GM12878 (cell line): ENCODE results near the gene MAMLD1. TPM values are rescaled to one million over a fixed set of nuclear protein-coding genes. Genes with fewer than 3 reads are reported as not detected.

ENCODE experiments used
- ATAC-seq: fragments of 200-7000 bp; cut with Tn5 transposase; 3 replicates; pipeline ENCODE4 v1.9.1; 2020; ENCODE audit warnings: mild to moderate bottlenecking, moderate library complexity
- BruUV-seq: library from RNA; stranded (reverse); fragments of 400-500 nt; replicated peaks from 2 replicates; lab custom pipeline; 2021; lab: Mats Ljungman, UMichigan
- CTCF ChIA-PET: fragments of 300-600 bp; sonication (Branson Sonifier 250); formaldehyde crosslinking; extraction: SDS; loops from one replicate; lab custom pipeline; 2021; ENCODE audit warnings: inconsistent platforms; lab: Yijun Ruan, JAX
- POLR2A ChIA-PET: fragments of 350-600 bp; formaldehyde crosslinking; extraction: SDS; loops from one replicate; lab custom pipeline; 2021; ENCODE audit warnings: inconsistent platforms; lab: Charles Lee
- RAD21 ChIA-PET: fragments of 300-600 bp; sonication (Branson Sonifier 250); formaldehyde crosslinking; loops from one replicate; lab custom pipeline; 2023; ENCODE audit warnings: antibody characterized with exemption; ENCODE audit not compliant: unreplicated experiment; lab: Charles Lee
- SMC1A ChIA-PET: fragments of 300-600 bp; sonication (Branson Sonifier 250); formaldehyde crosslinking; loops from one replicate; lab custom pipeline; 2023; ENCODE audit not compliant: unreplicated experiment, uncharacterized antibody; lab: Charles Lee
- DNase-seq: peaks from one replicate; pipeline ENCODE4 v3.0.0-alpha.2; 2011; ENCODE audit warnings: low read depth, low spot score
- FAIRE-seq: peaks from 3 replicates; lab custom pipeline; 2011; peaks lifted over from hg19 to GRCh38; lab: Jason Lieb, UNC
- H2AFZ ChIP-seq: 2 replicates; pipeline ENCODE4 v1.6.0; 2011; ENCODE audit warnings: low read depth, low read length, control low read depth; ENCODE audit not compliant: control insufficient read depth
- H3K27ac ChIP-seq: 2 replicates; pipeline ENCODE4 v1.5.1; 2011; ENCODE audit warnings: control low read depth; ENCODE audit not compliant: control insufficient read depth, insufficient read depth
- H3K27me3 ChIP-seq, 2 experiments: replicated peaks in 1 of 2; 2 replicates each; pipeline versions ENCODE4 v1.6.0 to v1.6.1; 2011; ENCODE audit warnings: low read length in 1 of 2; ENCODE audit not compliant: control insufficient read depth in 2 of 2, insufficient read depth in 2 of 2
- H3K36me3 ChIP-seq, 2 experiments: 2 replicates each; pipeline ENCODE4 v1.5.1; 2011; ENCODE audit warnings: low read length in 1 of 2; ENCODE audit not compliant: control insufficient read depth in 2 of 2, insufficient read depth in 2 of 2
- H3K4me1 ChIP-seq: 2 replicates; pipeline ENCODE4 v1.6.1; 2011; ENCODE audit warnings: mild to moderate bottlenecking, low read length, moderate library complexity, mixed read lengths; ENCODE audit not compliant: control insufficient read depth, insufficient read depth
- H3K4me2 ChIP-seq: 2 replicates; pipeline ENCODE4 v1.6.0; 2011; ENCODE audit warnings: control low read depth; ENCODE audit not compliant: control insufficient read depth, insufficient read depth
- H3K4me3 ChIP-seq: fragments of 200-600 bp; sonication (generic); 2 replicates; pipeline ENCODE4 v1.5.1; 2016
- H3K79me2 ChIP-seq: 2 replicates; pipeline ENCODE4 v1.6.0; 2011; ENCODE audit warnings: low read length; ENCODE audit not compliant: control insufficient read depth, insufficient read depth
- H3K9ac ChIP-seq: 2 replicates; pipeline ENCODE4 v1.8.0; 2011; ENCODE audit warnings: low read length, control low read depth, mixed read lengths; ENCODE audit not compliant: control insufficient read depth, insufficient read depth
- H3K9me3 ChIP-seq: replicated peaks from 3 replicates; pipeline ENCODE4 v1.5.1; 2011; ENCODE audit warnings: mild to moderate bottlenecking, low read length; ENCODE audit not compliant: control insufficient read depth, insufficient read depth
- H4K20me1 ChIP-seq: 2 replicates; pipeline ENCODE4 v1.6.0; 2011; ENCODE audit not compliant: control insufficient read depth, insufficient read depth
- BRCA1 ChIP-seq: IDR thresholded peaks from 2 replicates; pipeline ENCODE4 v1.6.1; 2011; ENCODE audit warnings: low read depth, low read length, improper control_type of control experiment
- EED ChIP-seq: sonication (generic); IDR thresholded peaks from 2 replicates; pipeline ENCODE4 v1.6.1; 2016; ENCODE audit warnings: antibody characterized with exemption, low read depth
- GABPA ChIP-seq: IDR thresholded peaks from 2 replicates; pipeline ENCODE4 v1.6.1; 2014; ENCODE audit warnings: antibody characterized with exemption, low read depth, mild to moderate bottlenecking, inconsistent platforms
- HDAC2 ChIP-seq: fragments of 200-600 bp; sonication (generic); IDR thresholded peaks from 2 replicates; pipeline ENCODE4 v1.6.1; 2017
- MEF2B ChIP-seq: fragments of 450-650 bp; IDR thresholded peaks from 2 replicates; pipeline ENCODE4 v1.6.1; 2018; ENCODE audit warnings: mild to moderate bottlenecking, moderate library complexity; ENCODE audit not compliant: partially characterized antibody, poor library complexity, severe bottlenecking
- MTA3 ChIP-seq: IDR thresholded peaks from 2 replicates; pipeline ENCODE4 v1.6.1; 2012; ENCODE audit warnings: low read length, inconsistent platforms, borderline replicate concordance
- MXI1 ChIP-seq: fragments of 150-350 bp; IDR thresholded peaks from 2 replicates; pipeline ENCODE4 v1.6.1; 2011; ENCODE audit warnings: low read depth, mild to moderate bottlenecking, inconsistent platforms, low read length, improper control_type of control experiment
- NFXL1 ChIP-seq: fragments of 450-650 bp; IDR thresholded peaks from 2 replicates; pipeline ENCODE4 v1.6.1; 2017; ENCODE audit warnings: antibody characterized with exemption, mild to moderate bottlenecking, borderline replicate concordance
- NFYA ChIP-seq: IDR thresholded peaks from 2 replicates; pipeline ENCODE4 v1.6.1; 2011; ENCODE audit warnings: low read depth, mild to moderate bottlenecking, low read length, improper control_type of control experiment, borderline replicate concordance
- NFYB ChIP-seq: IDR thresholded peaks from 2 replicates; pipeline ENCODE4 v1.6.1; 2011; ENCODE audit warnings: low read depth, mild to moderate bottlenecking, low read length, improper control_type of control experiment, moderate library complexity; ENCODE audit not compliant: insufficient read depth
- PAX8 ChIP-seq: fragments of 450-650 bp; IDR thresholded peaks from 2 replicates; pipeline ENCODE4 v1.6.1; 2017; ENCODE audit warnings: mild to moderate bottlenecking, moderate library complexity
- PML ChIP-seq: IDR thresholded peaks from 2 replicates; pipeline ENCODE4 v1.6.1; 2012; ENCODE audit warnings: low read length, inconsistent platforms
- POLR2A ChIP-seq: IDR thresholded peaks from 2 replicates; pipeline ENCODE4 v1.6.1; 2011; ENCODE audit warnings: low read depth, mild to moderate bottlenecking, low read length
- POLR2AphosphoS2 ChIP-seq: IDR thresholded peaks from 2 replicates; pipeline ENCODE4 v1.6.1; 2011; ENCODE audit warnings: low read depth, mild to moderate bottlenecking, low read length, improper control_type of control experiment, moderate library complexity
- RELA ChIP-seq: fragments of 450-650 bp; IDR thresholded peaks from 2 replicates; pipeline ENCODE4 v1.8.0; 2014; ENCODE audit warnings: borderline replicate concordance; ENCODE audit not compliant: partially characterized antibody
- REST ChIP-seq: IDR thresholded peaks from 2 replicates; pipeline ENCODE4 v1.6.1; 2012; ENCODE audit warnings: mild to moderate bottlenecking, low read depth, low read length
- SMAD1 ChIP-seq: fragments of 450-650 bp; IDR thresholded peaks from 2 replicates; pipeline ENCODE4 v1.6.1; 2018; ENCODE audit warnings: mild to moderate bottlenecking, low read depth; ENCODE audit not compliant: partially characterized antibody
- SPI1 ChIP-seq: IDR thresholded peaks from 2 replicates; pipeline ENCODE4 v1.6.1; 2011; ENCODE audit warnings: low read depth, mild to moderate bottlenecking, low read length, moderate library complexity, borderline replicate concordance; ENCODE audit not compliant: insufficient read depth
- USF2 ChIP-seq: IDR thresholded peaks from 2 replicates; pipeline ENCODE4 v1.6.1; 2011; ENCODE audit warnings: low read depth, low read length, improper control_type of control experiment, borderline replicate concordance
- ZNF207 ChIP-seq: fragments of 450-650 bp; IDR thresholded peaks from 2 replicates; pipeline ENCODE4 v1.6.1; 2014; ENCODE audit warnings: antibody characterized with exemption, mild to moderate bottlenecking, borderline replicate concordance
- WGBS: methylation state at CpG from one replicate; pipeline ENCODE4 v1.1.6; 2016; ENCODE audit warnings: low lambda C conversion rate; ENCODE audit not compliant: insufficient replicate concordance, insufficient coverage; ENCODE audit errors: missing lambda C conversion rate; 5-methylcytosine and 5-hydroxymethylcytosine counted together
- in situ Hi-C: fragments of 300-500 bp; cut with MboI; formaldehyde crosslinking; loops from 9 replicates; pipeline ENCODE4 v1.14.3; 2018; ENCODE audit warnings: mixed read lengths
- intact Hi-C: fragments of 100-400 bp; cut with micrococcal nuclease; formaldehyde crosslinking; loops from one replicate; pipeline ENCODE4 v1.14.2; 2022; ENCODE audit not compliant: unreplicated experiment
- polyA plus RNA-seq, 11 experiments: library from polyadenylated mRNA; depleted of rRNA in 4 of 11; unstranded in 6 of 11; stranded (reverse) in 5 of 11; fragments of >200 nt; fragmentation: Nextera tagmentation in 4 of 11; fragmentation: Illumina TruSeq in 1 of 11; extraction: Ambion mirVana in 4 of 11; extraction: Trizol in 1 of 11; gene quantifications; 1 replicate in 1 of 11; 2 replicates in 10 of 11; pipeline versions ENCODE4 v1.2.1 to v1.2.3, GENCODE V29; 2011 to 2016; ENCODE audit warnings: inconsistent platforms in 2 of 11, missing spikeins in 2 of 11, low read depth in 1 of 11
- total RNA-seq, 4 experiments: library from RNA; depleted of rRNA in 3 of 4; stranded (reverse); fragments of >200 nt in 3 of 4; fragmentation: Illumina TruSeq in 1 of 4; extraction: Trizol in 1 of 4; gene quantifications; 2 replicates each; pipeline versions ENCODE4 v1.2.1 to v1.2.3, GENCODE V29; 2013 to 2021

MAMLD1 gene
- total and polyA plus RNA-seq, 10 of the 15 experiments (the other 5 are each of a cell fraction or from before 2014, with no cell fraction given), result 0.03 to 0.05 TPM; not detected in 8

- no peak for TF ChIP-seq REST
- TF ChIP-seq ZNF207, result no peak
- no peak for TF ChIP-seq PML
- no peak for TF ChIP-seq RELA
- TF ChIP-seq NFYA, result no peak
- TF ChIP-seq HDAC2, result no peak
- no peak for TF ChIP-seq NFXL1
Measured at GRCh38 chrX:150408007-150408406, 44.9 kb downstream of the MAMLD1 start (continued).

- no peak overlapping the region for H3K27ac ChIP-seq
- FAIRE-seq (no peak), ATAC-seq (no peak), DNase-seq (no peak)
- intact Hi-C loops (no loop called here), in situ Hi-C loops (no loop called here)
- ChIA-PET SMC1A (interaction anchor here (0.7 kb wide), 1 partner anchor 15 kb away, joined by 3 read pairs; no protein-coding TSS in a partner anchor), POLR2A (no interaction called here), RAD21 (no interaction called here), CTCF (no interaction called here)
- no peak overlapping the region for H2AFZ ChIP-seq
- no peak overlapping the region for H3K4me3 ChIP-seq
- no peaks in the 10 kb centered on the region for H3K79me2 ChIP-seq
- no peaks in the 10 kb centered on the region; a peak in 1 of 4 replicates for H3K27me3 ChIP-seq
- no peak overlapping the region for H3K9ac ChIP-seq
- H3K9me3 ChIP-seq, result no peaks in the 10 kb centered on the region
- no peak overlapping the region for H3K4me2 ChIP-seq
- BruUV-seq, result no TSS peak
- no peaks in the 10 kb centered on the region for H3K4me1 ChIP-seq
- WGBS, result 0% methylated on average over 2 of the region's 2 CpGs
- no peaks in the 10 kb centered on the region for H4K20me1 ChIP-seq
- no peaks in the 10 kb centered on the region for H3K36me3 ChIP-seq
- TF ChIP-seq SPI1 (no peak), PAX8 (no peak), POLR2A (no peak), RELA (no peak), NFYB (no peak), POLR2AphosphoS2 (no peak), MTA3 (no peak), GABPA (no peak), MXI1 (no peak), BRCA1 (no peak), EED (no peak), SMAD1 (no peak), MEF2B (no peak), USF2 (no peak)
Measured at GRCh38 chrX:150408561-150408960, 45.4 kb downstream of the MAMLD1 start.
